HCT116 (cell line): ENCODE measurements around the gene SLC5A6. TPM values are rescaled to one million over a fixed set of nuclear protein-coding genes. Genes with fewer than 3 reads are reported as not detected.

Source experiments
- ATAC-seq: fragments of 200-7000 bp; cut with Tn5 transposase; 2 replicates; pipeline ENCODE4 v1.9.1; 2020; ENCODE audit warnings: mild to moderate bottlenecking, moderate library complexity
- BruUV-seq: library from RNA; stranded (reverse); fragments of 400-500 nt; replicated peaks from 2 replicates; lab custom pipeline; 2021; lab: Mats Ljungman, UMichigan
- CTCF ChIA-PET: fragments of 300-600 bp; sonication (Branson Sonifier 250); formaldehyde crosslinking; loops from one replicate; lab custom pipeline; 2021; ENCODE audit warnings: antibody characterized with exemption; lab: Charles Lee
- POLR2A ChIA-PET: fragments of 300-600, 350-600 bp; sonication (Branson Sonifier 250); formaldehyde crosslinking; loops from one replicate; lab custom pipeline; 2021; ENCODE audit warnings: antibody characterized with exemption; lab: Charles Lee
- RAD21 ChIA-PET, 2 experiments: fragments of 300-600 bp; sonication (Branson Sonifier 250); formaldehyde crosslinking; loops; one replicate each; lab custom pipeline; 2023; ENCODE audit warnings: low total read pairs in 2 of 2; ENCODE audit not compliant: uncharacterized antibody in 2 of 2, unreplicated experiment in 2 of 2, low non-redundant PET in 1 of 2; lab: Charles Lee
- DNase-seq: peaks from one replicate; pipeline ENCODE4 v3.0.0-alpha.2; 2010; ENCODE audit warnings: low read depth, low spot score
- H2AFZ ChIP-seq: fragments of 200-600 bp; shearing (Covaris generic), sonication (generic); 2 replicates; pipeline ENCODE4 v1.6.1; 2017; ENCODE audit warnings: low read depth, mixed run types, mixed read lengths, antibody characterized with exemption, low read length; ENCODE audit not compliant: poor library complexity, severe bottlenecking
- H3K27ac ChIP-seq: 2 replicates; pipeline ENCODE4 v1.5.1; 2012; ENCODE audit warnings: low read depth, low read length
- H3K27me3 ChIP-seq: fragments of 200-600 bp; sonication (generic); 2 replicates; pipeline ENCODE4 v1.6.1; 2016; ENCODE audit warnings: mixed run types, low read length, mixed read lengths; ENCODE audit not compliant: insufficient read depth
- H3K36me3 ChIP-seq, 2 experiments: fragments of 200-500 bp in 1 of 2; fragments of 200-600 bp in 1 of 2; sonication (Bioruptor generic) in 1 of 2; sonication (generic) in 1 of 2; 2 replicates each; pipeline versions ENCODE4 v1.5.1 to v1.6.1; 2014 to 2016; ENCODE audit warnings: low read length in 2 of 2, inconsistent platforms in 1 of 2, mixed read lengths in 1 of 2, mixed run types in 1 of 2; ENCODE audit not compliant: insufficient read depth in 2 of 2, control insufficient read depth in 1 of 2
- H3K4me1 ChIP-seq, 2 experiments: fragments of 200-600 bp in 1 of 2; sonication (generic) in 1 of 2; 2 replicates each; pipeline versions ENCODE4 v1.5.1 to v1.6.1; 2012 to 2017; ENCODE audit warnings: low read length in 2 of 2, inconsistent platforms in 1 of 2, mild to moderate bottlenecking in 1 of 2, mixed read lengths in 1 of 2, mixed run types in 1 of 2, moderate library complexity in 1 of 2; ENCODE audit not compliant: insufficient read depth in 2 of 2, control insufficient read depth in 1 of 2
- H3K4me2 ChIP-seq: fragments of 200-600 bp; sonication (generic); 2 replicates; pipeline ENCODE4 v1.6.1; 2017; ENCODE audit warnings: mixed run types, low read length, mixed read lengths
- H3K4me3 ChIP-seq, 2 experiments: fragments of 200-600 bp in 1 of 2; sonication (generic) in 1 of 2; replicated peaks in 1 of 2; 2 replicates each; pipeline ENCODE4 v1.5.1; 2011 to 2016; ENCODE audit warnings: low read length in 2 of 2, control low read depth in 1 of 2, low read depth in 1 of 2, mild to moderate bottlenecking in 1 of 2, mixed read lengths in 1 of 2, mixed run types in 1 of 2
- H3K79me2 ChIP-seq: fragments of 200-600 bp; sonication (generic); 2 replicates; pipeline ENCODE4 v1.6.1; 2017; ENCODE audit warnings: mild to moderate bottlenecking, mixed run types, low read length, moderate library complexity, mixed read lengths; ENCODE audit not compliant: insufficient read depth
- H3K9ac ChIP-seq: fragments of 200-600 bp; sonication (generic); 2 replicates; pipeline ENCODE4 v1.6.1; 2016; ENCODE audit warnings: low read length, mixed read lengths
- H3K9me2 ChIP-seq: fragments of 200-600 bp; sonication (generic), shearing (Covaris generic); 2 replicates; pipeline ENCODE4 v1.6.1; 2017; ENCODE audit warnings: mixed run types, mild to moderate bottlenecking, moderate library complexity; ENCODE audit not compliant: insufficient read depth
- H3K9me3 ChIP-seq, 2 experiments: fragments of 200-500 bp in 1 of 2; fragments of 200-600 bp in 1 of 2; sonication (Bioruptor generic) in 1 of 2; sonication (generic) in 1 of 2; 2 replicates each; pipeline ENCODE4 v1.6.1; 2014 to 2017; ENCODE audit warnings: low read length in 2 of 2, mixed read lengths in 2 of 2, inconsistent platforms in 1 of 2, low read depth in 1 of 2, mild to moderate bottlenecking in 1 of 2, mixed run types in 1 of 2, moderate library complexity in 1 of 2; ENCODE audit not compliant: control insufficient read depth in 1 of 2, insufficient read depth in 1 of 2
- H4K20me1 ChIP-seq: fragments of 200-600 bp; sonication (generic), shearing (Covaris generic); 2 replicates; pipeline ENCODE4 v1.6.1; 2017; ENCODE audit warnings: mixed run types, mild to moderate bottlenecking, moderate library complexity; ENCODE audit not compliant: insufficient read depth
- CBX3 ChIP-seq: IDR thresholded peaks from 2 replicates; pipeline ENCODE4 v1.6.1; 2012; ENCODE audit warnings: low read depth
- CEBPB ChIP-seq: IDR thresholded peaks from 2 replicates; pipeline ENCODE4 v1.6.1; 2012; ENCODE audit warnings: low read depth
- EGR1 ChIP-seq: IDR thresholded peaks from 2 replicates; pipeline ENCODE4 v1.6.1; 2012; ENCODE audit warnings: low read depth
- ELF1 ChIP-seq: IDR thresholded peaks from 2 replicates; pipeline ENCODE4 v1.6.1; 2012; ENCODE audit warnings: low read depth, borderline replicate concordance
- EZH2 ChIP-seq: fragments of 200-600 bp; sonication (generic); IDR thresholded peaks from 2 replicates; pipeline ENCODE4 v1.6.1; 2017; ENCODE audit warnings: antibody characterized with exemption, mixed run types
- FOSL1 ChIP-seq: IDR thresholded peaks from 2 replicates; pipeline ENCODE4 v1.6.1; 2012; ENCODE audit warnings: low read depth
- JUND ChIP-seq: IDR thresholded peaks from 2 replicates; pipeline ENCODE4 v1.6.1; 2012
- POLR2A ChIP-seq: IDR thresholded peaks from 2 replicates; pipeline ENCODE4 v1.7.0; 2011; ENCODE audit warnings: borderline replicate concordance; ENCODE audit not compliant: insufficient read depth, insufficient read length; ENCODE audit errors: extremely low read depth
- POLR2AphosphoS5 ChIP-seq: IDR thresholded peaks from 2 replicates; pipeline ENCODE4 v1.6.1; 2011; ENCODE audit warnings: mild to moderate bottlenecking, low read depth, low read length, moderate library complexity
- RAD21 ChIP-seq: IDR thresholded peaks from 2 replicates; pipeline ENCODE4 v1.6.1; 2012; ENCODE audit warnings: low read depth, mild to moderate bottlenecking
- SIN3A ChIP-seq: IDR thresholded peaks from 2 replicates; pipeline ENCODE4 v1.6.1; 2012; ENCODE audit warnings: low read depth
- SP1 ChIP-seq: IDR thresholded peaks from 2 replicates; pipeline ENCODE4 v1.6.1; 2012; ENCODE audit warnings: low read depth
- SRF ChIP-seq: IDR thresholded peaks from 2 replicates; pipeline ENCODE4 v1.6.1; 2012; ENCODE audit warnings: low read depth
- TCF7L2 ChIP-seq: IDR thresholded peaks from 2 replicates; pipeline ENCODE4 v1.7.0; 2011; ENCODE audit warnings: borderline replicate concordance, inconsistent platforms; ENCODE audit not compliant: insufficient read depth, insufficient read length; ENCODE audit errors: extremely low read depth
- YY1 ChIP-seq: IDR thresholded peaks from 2 replicates; pipeline ENCODE4 v1.6.1; 2011; ENCODE audit warnings: low read length, low read depth, moderate library complexity, mild to moderate bottlenecking; ENCODE audit not compliant: insufficient replicate concordance; ENCODE audit errors: extremely low read depth
- ZFX ChIP-seq: fragments of 450-650 bp; IDR thresholded peaks from 2 replicates; pipeline ENCODE4 v1.6.1; 2017
- intact Hi-C: fragments of 100-400 bp; cut with micrococcal nuclease; formaldehyde crosslinking; loops from 2 replicates; pipeline ENCODE4 v1.10.0; 2022
- total RNA-seq: library from RNA; stranded (reverse); gene quantifications from one replicate; pipeline ENCODE4 v1.2.1, GENCODE V29; 2021; ENCODE audit not compliant: unreplicated experiment
- TF ChIP-seq, protein P1 (sequence below), 3 experiments: fragments of 200-600 bp in 1 of 3; sonication (generic) in 1 of 3; IDR thresholded peaks in 2 of 3; conservative IDR thresholded peaks in 1 of 3; 2 replicates each; pipeline ENCODE4 v1.5.1; 2012 to 2017; ENCODE audit warnings: low read depth in 2 of 3, low read length in 2 of 3, antibody characterized with exemption in 1 of 3, borderline replicate concordance in 1 of 3, control low read depth in 1 of 3, mild to moderate bottlenecking in 1 of 3, mixed read lengths in 1 of 3, mixed run types in 1 of 3, moderate library complexity in 1 of 3; ENCODE audit not compliant: insufficient read depth in 1 of 3
- TF ChIP-seq, protein P2 (sequence below): IDR thresholded peaks from 2 replicates; pipeline ENCODE4 v1.6.1; 2012
- TF ChIP-seq, protein P3 (sequence below): IDR thresholded peaks from 2 replicates; pipeline ENCODE4 v1.6.1; 2012; ENCODE audit warnings: low read depth
- TF ChIP-seq, protein P4 (sequence below): IDR thresholded peaks from 2 replicates; pipeline ENCODE4 v1.6.1; 2011; ENCODE audit warnings: mild to moderate bottlenecking, low read length, moderate library complexity; ENCODE audit not compliant: insufficient replicate concordance; ENCODE audit errors: extremely low read depth

Gene SLC5A6
- total RNA-seq, 1 experiment from 2014 or later: 55.4 TPM

DNA sequence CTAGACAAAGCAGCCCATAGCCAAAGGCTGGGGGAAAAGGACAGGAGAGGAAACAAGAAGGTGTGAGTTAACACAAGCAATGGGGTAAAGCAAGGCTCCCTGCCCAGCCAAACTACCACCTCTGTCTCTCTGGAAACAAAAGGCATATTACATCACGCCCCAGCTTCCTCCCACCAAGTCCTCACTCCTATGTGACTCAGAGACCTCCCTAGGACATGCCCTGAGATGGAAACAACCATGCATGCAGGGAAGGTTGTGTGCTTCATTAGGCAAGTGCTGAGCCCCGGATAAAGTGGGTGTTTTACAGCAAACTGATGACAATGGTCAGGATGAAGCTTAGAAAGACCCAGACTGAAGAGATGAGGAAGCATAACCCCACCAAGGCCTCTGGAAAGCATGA, 9.2 kb downstream of the SLC5A6 start:
- ATAC-seq: no peak
- Histone ChIP-seq H3K27ac (no peak overlapping the region), H3K9me3 (no peaks in the 10 kb centered on the region), H2AFZ (no peak overlapping the region), H3K4me2 (no peak overlapping the region), H4K20me1 (no peaks in the 10 kb centered on the region), H3K27me3 (no peaks in the 10 kb centered on the region), H3K79me2 (peaks cover 6% of the 10 kb centered on the region; the same call in 1 of the 2 replicates), H3K36me3 (peaks cover 20 to 59% of the 10 kb centered on the region in 2 experiments; a peak in 2 of 4 replicates), H3K4me3 (no peak overlapping the region), H3K9me2 (no peaks in the 10 kb centered on the region), H3K9ac (no peak overlapping the region), H3K4me1 (no peaks in the 10 kb centered on the region)
- intact Hi-C loops: no loop called here
- DNase-seq: no peak
- ChIA-PET CTCF (no interaction called here), RAD21 (no interaction called here), POLR2A (no interaction called here)
- TF ChIP-seq SP1 (no peak), TCF7L2 (no peak), POLR2AphosphoS5 (no peak), EZH2 (no peak), POLR2A (no peak), YY1 (no peak), FOSL1 (no peak), SIN3A (no peak), ELF1 (no peak), ZFX (no peak), CEBPB (no peak), EGR1 (no peak), SRF (no peak), JUND (no peak), CBX3 (no peak), RAD21 (no peak)
- TF ChIP-seq, protein P1, sequence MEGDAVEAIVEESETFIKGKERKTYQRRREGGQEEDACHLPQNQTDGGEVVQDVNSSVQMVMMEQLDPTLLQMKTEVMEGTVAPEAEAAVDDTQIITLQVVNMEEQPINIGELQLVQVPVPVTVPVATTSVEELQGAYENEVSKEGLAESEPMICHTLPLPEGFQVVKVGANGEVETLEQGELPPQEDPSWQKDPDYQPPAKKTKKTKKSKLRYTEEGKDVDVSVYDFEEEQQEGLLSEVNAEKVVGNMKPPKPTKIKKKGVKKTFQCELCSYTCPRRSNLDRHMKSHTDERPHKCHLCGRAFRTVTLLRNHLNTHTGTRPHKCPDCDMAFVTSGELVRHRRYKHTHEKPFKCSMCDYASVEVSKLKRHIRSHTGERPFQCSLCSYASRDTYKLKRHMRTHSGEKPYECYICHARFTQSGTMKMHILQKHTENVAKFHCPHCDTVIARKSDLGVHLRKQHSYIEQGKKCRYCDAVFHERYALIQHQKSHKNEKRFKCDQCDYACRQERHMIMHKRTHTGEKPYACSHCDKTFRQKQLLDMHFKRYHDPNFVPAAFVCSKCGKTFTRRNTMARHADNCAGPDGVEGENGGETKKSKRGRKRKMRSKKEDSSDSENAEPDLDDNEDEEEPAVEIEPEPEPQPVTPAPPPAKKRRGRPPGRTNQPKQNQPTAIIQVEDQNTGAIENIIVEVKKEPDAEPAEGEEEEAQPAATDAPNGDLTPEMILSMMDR (IDR thresholded peaks at IDR 0.05 in 2 of 3, conservative IDR thresholded peaks at IDR 0.05 in 1 of 3; ENCODE audit: borderline replicate concordance in 1 of 3, insufficient read depth in 1 of 3, low read depth in 2 of 3, low read length in 2 of 3): no peak
- TF ChIP-seq, protein P2, sequence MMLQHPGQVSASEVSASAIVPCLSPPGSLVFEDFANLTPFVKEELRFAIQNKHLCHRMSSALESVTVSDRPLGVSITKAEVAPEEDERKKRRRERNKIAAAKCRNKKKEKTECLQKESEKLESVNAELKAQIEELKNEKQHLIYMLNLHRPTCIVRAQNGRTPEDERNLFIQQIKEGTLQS: no peak
- TF ChIP-seq, protein P3, sequence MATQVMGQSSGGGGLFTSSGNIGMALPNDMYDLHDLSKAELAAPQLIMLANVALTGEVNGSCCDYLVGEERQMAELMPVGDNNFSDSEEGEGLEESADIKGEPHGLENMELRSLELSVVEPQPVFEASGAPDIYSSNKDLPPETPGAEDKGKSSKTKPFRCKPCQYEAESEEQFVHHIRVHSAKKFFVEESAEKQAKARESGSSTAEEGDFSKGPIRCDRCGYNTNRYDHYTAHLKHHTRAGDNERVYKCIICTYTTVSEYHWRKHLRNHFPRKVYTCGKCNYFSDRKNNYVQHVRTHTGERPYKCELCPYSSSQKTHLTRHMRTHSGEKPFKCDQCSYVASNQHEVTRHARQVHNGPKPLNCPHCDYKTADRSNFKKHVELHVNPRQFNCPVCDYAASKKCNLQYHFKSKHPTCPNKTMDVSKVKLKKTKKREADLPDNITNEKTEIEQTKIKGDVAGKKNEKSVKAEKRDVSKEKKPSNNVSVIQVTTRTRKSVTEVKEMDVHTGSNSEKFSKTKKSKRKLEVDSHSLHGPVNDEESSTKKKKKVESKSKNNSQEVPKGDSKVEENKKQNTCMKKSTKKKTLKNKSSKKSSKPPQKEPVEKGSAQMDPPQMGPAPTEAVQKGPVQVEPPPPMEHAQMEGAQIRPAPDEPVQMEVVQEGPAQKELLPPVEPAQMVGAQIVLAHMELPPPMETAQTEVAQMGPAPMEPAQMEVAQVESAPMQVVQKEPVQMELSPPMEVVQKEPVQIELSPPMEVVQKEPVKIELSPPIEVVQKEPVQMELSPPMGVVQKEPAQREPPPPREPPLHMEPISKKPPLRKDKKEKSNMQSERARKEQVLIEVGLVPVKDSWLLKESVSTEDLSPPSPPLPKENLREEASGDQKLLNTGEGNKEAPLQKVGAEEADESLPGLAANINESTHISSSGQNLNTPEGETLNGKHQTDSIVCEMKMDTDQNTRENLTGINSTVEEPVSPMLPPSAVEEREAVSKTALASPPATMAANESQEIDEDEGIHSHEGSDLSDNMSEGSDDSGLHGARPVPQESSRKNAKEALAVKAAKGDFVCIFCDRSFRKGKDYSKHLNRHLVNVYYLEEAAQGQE: no peak
- TF ChIP-seq, protein P4, sequence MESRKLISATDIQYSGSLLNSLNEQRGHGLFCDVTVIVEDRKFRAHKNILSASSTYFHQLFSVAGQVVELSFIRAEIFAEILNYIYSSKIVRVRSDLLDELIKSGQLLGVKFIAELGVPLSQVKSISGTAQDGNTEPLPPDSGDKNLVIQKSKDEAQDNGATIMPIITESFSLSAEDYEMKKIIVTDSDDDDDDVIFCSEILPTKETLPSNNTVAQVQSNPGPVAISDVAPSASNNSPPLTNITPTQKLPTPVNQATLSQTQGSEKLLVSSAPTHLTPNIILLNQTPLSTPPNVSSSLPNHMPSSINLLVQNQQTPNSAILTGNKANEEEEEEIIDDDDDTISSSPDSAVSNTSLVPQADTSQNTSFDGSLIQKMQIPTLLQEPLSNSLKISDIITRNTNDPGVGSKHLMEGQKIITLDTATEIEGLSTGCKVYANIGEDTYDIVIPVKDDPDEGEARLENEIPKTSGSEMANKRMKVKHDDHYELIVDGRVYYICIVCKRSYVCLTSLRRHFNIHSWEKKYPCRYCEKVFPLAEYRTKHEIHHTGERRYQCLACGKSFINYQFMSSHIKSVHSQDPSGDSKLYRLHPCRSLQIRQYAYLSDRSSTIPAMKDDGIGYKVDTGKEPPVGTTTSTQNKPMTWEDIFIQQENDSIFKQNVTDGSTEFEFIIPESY: no peak
- no TSS peak for BruUV-seq
